Tibial nerve (tissue), 4 donors: ENCODE data around the gene NINJ2. TPM values are rescaled to one million over a fixed set of nuclear protein-coding genes. Genes with fewer than 3 reads are reported as not detected.

Source experiments
- DNase-seq, 2 donors: peaks; one replicate each; pipeline ENCODE4 v3.0.0-alpha.2; 2019; ENCODE audit warnings: low spot score in 2 of 2
- H3K27ac ChIP-seq, 4 donors: fragments of 200-600 bp; sonication (generic) in 3 of 4; one replicate each; pipeline ENCODE4 v1.5.1; 2017 to 2019; ENCODE audit warnings: mild to moderate bottlenecking in 1 of 4
- H3K27me3 ChIP-seq, 2 donors: fragments of 200-600 bp; sonication (generic) in 1 of 2; one replicate each; pipeline versions ENCODE4 v1.5.1 to v1.6.0; 2017 to 2019
- H3K36me3 ChIP-seq, 3 donors: fragments of 200-600 bp; sonication (generic); one replicate each; pipeline ENCODE4 v1.5.1; 2018 to 2019
- H3K4me1 ChIP-seq, 4 donors: fragments of 200-600 bp; sonication (generic) in 3 of 4; one replicate each; pipeline ENCODE4 v1.5.1; 2017 to 2019
- H3K4me3 ChIP-seq, 4 donors: fragments of 200-600 bp; sonication (generic) in 3 of 4; one replicate each; pipeline ENCODE4 v1.5.1; 2017 to 2019; ENCODE audit warnings: mild to moderate bottlenecking in 1 of 4, moderate library complexity in 1 of 4
- H3K9me3 ChIP-seq, 4 donors: fragments of 200-600 bp; sonication (generic) in 3 of 4; one replicate each; pipeline ENCODE4 v1.5.1; 2017 to 2019
- EP300 ChIP-seq, 2 donors: sonication (generic); formaldehyde crosslinking; IDR thresholded peaks; one replicate each; pipeline ENCODE4 v1.6.1; 2017; ENCODE audit warnings: antibody characterized with exemption in 2 of 2, mild to moderate bottlenecking in 1 of 2
- POLR2A ChIP-seq, 2 donors: fragments of 450-650 bp; IDR thresholded peaks; one replicate each; pipeline ENCODE4 v1.6.1; 2017; ENCODE audit warnings: antibody characterized with exemption in 2 of 2, mild to moderate bottlenecking in 2 of 2, moderate library complexity in 2 of 2
- WGBS, 2 donors: methylation state at CpG; one replicate each; pipeline ENCODE4 v1.1.5; 2018; 5-methylcytosine and 5-hydroxymethylcytosine counted together
- total RNA-seq, 4 donors: library from RNA; depleted of rRNA; stranded (reverse); fragments of >200 nt; gene quantifications; one replicate each; pipeline ENCODE4 v1.1.0, GENCODE V29; 2016
- TF ChIP-seq, protein P1 (sequence below), 5 experiments: fragments of 200-600 bp in 3 of 5; fragments of 450-650 bp in 2 of 5; sonication (generic) in 3 of 5; IDR thresholded peaks; one replicate each; pipeline ENCODE4 v1.5.1; 2016 to 2019; ENCODE audit warnings: antibody characterized with exemption in 5 of 5, mild to moderate bottlenecking in 3 of 5, moderate library complexity in 2 of 5

Gene NINJ2
- total RNA-seq, 4 donors from 2014 or later, result 8.4 to 17.7 (median 12.6) TPM

DNA sequence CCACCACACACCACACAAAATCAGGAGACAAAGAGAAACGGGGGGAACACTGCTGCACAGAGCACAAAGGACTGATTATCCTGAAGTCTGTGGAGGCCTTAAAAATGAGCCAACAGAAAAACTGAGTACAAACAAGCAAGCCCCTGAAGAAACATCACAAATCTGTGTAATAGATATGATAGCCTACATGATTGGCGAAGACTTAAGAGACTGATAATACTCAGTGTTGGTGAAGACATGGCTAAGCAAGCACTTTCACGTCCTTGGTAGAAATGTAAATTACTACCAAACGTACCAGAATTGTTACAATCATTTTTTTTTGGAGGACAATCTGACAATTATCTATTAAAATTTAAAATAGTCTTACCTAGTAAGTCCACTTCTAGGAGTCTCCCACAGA, 74.6 kb downstream of the NINJ2 start:
- 81 to 86% methylated on average over 4 of the region's 4 CpGs for WGBS, 2 donors
- no peak for DNase-seq
- Histone ChIP-seq H3K27ac (no peak overlapping the region), H3K9me3 (peaks cover 0 to 4% (median 0%) of the 10 kb centered on the region in 4 donors), H3K4me1 (no peaks in the 10 kb centered on the region), H3K36me3 (no peaks in the 10 kb centered on the region), H3K27me3 (no peaks in the 10 kb centered on the region), H3K4me3 (no peak overlapping the region)
- TF ChIP-seq, protein P1, sequence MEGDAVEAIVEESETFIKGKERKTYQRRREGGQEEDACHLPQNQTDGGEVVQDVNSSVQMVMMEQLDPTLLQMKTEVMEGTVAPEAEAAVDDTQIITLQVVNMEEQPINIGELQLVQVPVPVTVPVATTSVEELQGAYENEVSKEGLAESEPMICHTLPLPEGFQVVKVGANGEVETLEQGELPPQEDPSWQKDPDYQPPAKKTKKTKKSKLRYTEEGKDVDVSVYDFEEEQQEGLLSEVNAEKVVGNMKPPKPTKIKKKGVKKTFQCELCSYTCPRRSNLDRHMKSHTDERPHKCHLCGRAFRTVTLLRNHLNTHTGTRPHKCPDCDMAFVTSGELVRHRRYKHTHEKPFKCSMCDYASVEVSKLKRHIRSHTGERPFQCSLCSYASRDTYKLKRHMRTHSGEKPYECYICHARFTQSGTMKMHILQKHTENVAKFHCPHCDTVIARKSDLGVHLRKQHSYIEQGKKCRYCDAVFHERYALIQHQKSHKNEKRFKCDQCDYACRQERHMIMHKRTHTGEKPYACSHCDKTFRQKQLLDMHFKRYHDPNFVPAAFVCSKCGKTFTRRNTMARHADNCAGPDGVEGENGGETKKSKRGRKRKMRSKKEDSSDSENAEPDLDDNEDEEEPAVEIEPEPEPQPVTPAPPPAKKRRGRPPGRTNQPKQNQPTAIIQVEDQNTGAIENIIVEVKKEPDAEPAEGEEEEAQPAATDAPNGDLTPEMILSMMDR (IDR thresholded peaks at IDR 0.05), result no peak
- TF ChIP-seq EP300 (IDR thresholded peaks at IDR 0.05), result no peak

DNA sequence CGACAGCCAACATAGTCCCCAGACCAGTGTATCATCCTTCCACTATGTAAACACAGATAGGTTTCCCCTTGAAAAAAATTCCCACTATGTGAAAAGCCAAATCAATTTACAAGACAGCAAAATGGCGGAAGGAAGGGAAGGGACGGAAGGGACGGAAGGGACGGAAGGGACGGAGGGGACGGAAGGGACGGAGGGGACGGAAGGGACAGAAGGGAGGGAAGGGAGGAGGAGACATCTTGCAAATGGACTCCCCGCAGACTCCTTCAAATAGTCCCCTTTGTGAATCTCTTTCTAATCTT, 75.3 kb downstream of the NINJ2 start:
- Histone ChIP-seq H3K9me3 (peaks cover 0 to 4% (median 0%) of the 10 kb centered on the region in 4 donors), H3K36me3 (no peaks in the 10 kb centered on the region), H3K27me3 (no peaks in the 10 kb centered on the region), H3K4me1 (no peaks in the 10 kb centered on the region), H3K27ac (no peak overlapping the region), H3K4me3 (no peak overlapping the region)
- no peak for DNase-seq
- 88 to 90% methylated on average over 10 of the region's 10 CpGs for WGBS, 2 donors
- TF ChIP-seq, protein P1 (IDR thresholded peaks at IDR 0.05), result no peak
- TF ChIP-seq EP300 (IDR thresholded peaks at IDR 0.05) (no peak), POLR2A (IDR thresholded peaks at IDR 0.05) (no peak)

DNA sequence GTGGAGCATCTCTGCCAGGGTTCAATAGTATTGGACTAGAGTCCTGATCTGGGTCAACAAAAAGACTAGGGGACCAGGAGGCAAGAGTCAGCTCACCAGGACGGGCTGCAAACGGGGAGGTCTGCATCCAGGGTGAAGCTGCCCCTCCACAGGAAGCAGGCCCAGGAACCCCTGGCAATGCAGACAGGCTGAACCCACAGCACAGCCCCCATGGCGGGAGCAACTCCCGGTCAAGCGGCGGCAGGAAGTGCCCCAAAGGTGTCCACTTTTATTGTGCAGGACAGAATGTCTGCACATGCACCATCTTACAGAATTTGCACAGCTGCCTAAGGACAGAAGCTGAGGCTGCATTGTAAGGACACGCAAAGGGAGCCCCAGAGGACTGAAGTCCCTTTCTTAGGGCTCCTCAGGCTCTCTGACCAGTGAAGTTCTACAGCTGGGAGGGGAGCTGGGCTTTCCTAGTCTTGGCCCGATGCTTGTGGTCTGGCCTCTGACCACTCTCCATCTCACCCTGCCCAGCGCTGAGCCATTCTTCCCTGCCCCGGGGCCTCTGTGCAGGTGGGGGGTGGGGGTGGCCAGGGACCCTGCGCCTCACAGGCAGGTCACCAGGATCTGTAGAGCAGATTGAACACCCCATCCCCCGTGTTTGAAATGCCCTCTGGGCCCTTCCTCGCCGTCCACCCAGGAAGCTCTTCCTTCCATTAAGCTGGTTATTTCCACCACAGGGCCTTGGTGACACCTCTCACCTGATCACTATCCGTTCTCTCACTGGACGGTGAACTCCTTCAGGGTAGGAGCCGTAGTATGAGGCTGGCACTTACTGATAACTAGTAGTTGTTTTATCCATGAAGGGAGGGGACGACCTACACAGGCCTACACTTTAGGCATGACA, 75.9 kb downstream of the NINJ2 start:
- TF ChIP-seq POLR2A (IDR thresholded peaks at IDR 0.05) (no peak), EP300 (IDR thresholded peaks at IDR 0.05) (no peak)
- TF ChIP-seq, protein P1 (IDR thresholded peaks at IDR 0.05), result no peak
- Histone ChIP-seq H3K27me3 (no peaks in the 10 kb centered on the region), H3K9me3 (peaks cover 0 to 4% (median 0%) of the 10 kb centered on the region in 4 donors), H3K4me1 (no peaks in the 10 kb centered on the region), H3K27ac (no peak overlapping the region), H3K4me3 (no peak overlapping the region), H3K36me3 (no peaks in the 10 kb centered on the region)
- WGBS, 2 donors, result 86 to 90% methylated on average over 17 to 18 of the region's 18 CpGs
- no peak for DNase-seq

DNA sequence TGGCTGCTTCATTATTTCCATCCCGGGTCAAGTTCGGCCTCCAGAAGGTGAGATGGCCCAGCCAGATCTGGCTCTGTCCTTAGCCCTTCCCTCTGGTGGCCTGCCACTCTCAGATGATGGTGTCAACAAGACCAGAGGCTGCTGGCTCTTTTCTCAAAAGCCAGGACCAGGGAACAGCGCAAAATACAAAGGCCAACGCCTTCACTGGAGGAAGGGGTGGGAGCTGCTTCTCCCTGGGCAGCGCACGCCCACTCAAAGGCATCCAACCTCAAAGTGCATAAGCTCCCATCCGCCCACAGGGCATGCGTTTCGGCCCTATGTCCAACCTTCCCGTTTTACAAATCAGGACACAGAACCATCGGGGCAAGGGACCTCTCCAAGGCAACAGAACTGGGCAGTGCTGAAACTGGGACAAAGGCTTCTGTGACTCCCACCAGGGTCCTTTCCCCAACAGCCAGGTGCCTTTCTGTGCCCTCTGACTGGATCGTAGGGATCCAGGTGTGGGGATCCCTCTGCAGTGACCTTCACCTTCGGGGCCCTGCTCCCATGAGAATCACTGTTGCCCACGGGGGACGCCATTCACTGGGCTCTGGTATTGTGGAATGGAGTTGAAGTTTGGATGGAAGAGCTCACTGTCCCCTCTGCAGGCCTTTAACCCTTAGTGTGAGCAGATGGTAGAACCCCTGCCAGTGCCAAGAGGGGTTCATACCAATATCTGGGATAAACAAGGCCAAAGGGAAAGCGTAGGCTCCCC, 76.8 kb downstream of the NINJ2 start:
- Histone ChIP-seq H3K4me3 (no peak overlapping the region), H3K36me3 (no peaks in the 10 kb centered on the region), H3K27ac (no peak overlapping the region), H3K4me1 (no peaks in the 10 kb centered on the region), H3K9me3 (peaks cover 0 to 4% (median 0%) of the 10 kb centered on the region in 4 donors), H3K27me3 (no peaks in the 10 kb centered on the region)
- no peak for DNase-seq
- TF ChIP-seq POLR2A (IDR thresholded peaks at IDR 0.05), result no peak
- no peak for TF ChIP-seq EP300 (IDR thresholded peaks at IDR 0.05)
- TF ChIP-seq, protein P1 (IDR thresholded peaks at IDR 0.05), result no peak
- WGBS, 2 donors, result 84 to 90% methylated on average over 16 of the region's 16 CpGs
